Body of pancreas (tissue), 4 donors: ENCODE data around the gene CISH. TPM values are rescaled to one million over a fixed set of nuclear protein-coding genes. Genes with fewer than 3 reads are reported as not detected.
A peak's percentile ranks its signal among the peaks of the same experiment; 100 is the strongest.

ENCODE experiments used
- ATAC-seq: fragments of 150-250 bp; one replicate; pipeline ENCODE4 v1.9.1; 2016
- DNase-seq, 4 donors: peaks; one replicate each; pipeline ENCODE4 v3.0.0-alpha.2; 2019
- H3K27ac ChIP-seq, 4 donors: fragments of 200-600 bp; sonication (generic); 1 replicate in 3 of 4; 2 replicates in 1 of 4; pipeline versions ENCODE4 v1.5.1 to v1.6.1; 2016 to 2019; ENCODE audit warnings: mild to moderate bottlenecking in 1 of 4, mixed read lengths in 1 of 4, moderate library complexity in 1 of 4
- H3K27me3 ChIP-seq, 2 donors: fragments of 200-600 bp; sonication (generic); one replicate each; pipeline ENCODE4 v1.6.0; 2016; ENCODE audit warnings: mild to moderate bottlenecking in 1 of 2
- H3K36me3 ChIP-seq, 2 donors: fragments of 200-600 bp; sonication (generic); replicated peaks in 1 of 2; 2 replicates each; pipeline ENCODE4 v1.5.1; 2016; ENCODE audit warnings: low read depth in 2 of 2; ENCODE audit not compliant: insufficient read depth in 1 of 2
- H3K4me1 ChIP-seq: fragments of 200-600 bp; sonication (generic); one replicate; pipeline ENCODE4 v1.6.0; 2016
- H3K4me3 ChIP-seq, 2 donors: fragments of 200-600 bp; sonication (generic); 1 replicate in 1 of 2; 2 replicates in 1 of 2; pipeline ENCODE4 v1.5.1; 2016 to 2019
- H3K9me3 ChIP-seq, 3 donors: fragments of 200-600 bp; sonication (generic); 1 replicate in 2 of 3; 2 replicates in 1 of 3; pipeline ENCODE4 v1.5.1; 2016
- CTCF ChIP-seq, 7 experiments: fragments of 450-650 bp in 4 of 7; fragments of 200-600 bp in 3 of 7; sonication (generic) in 3 of 7; IDR thresholded peaks; one replicate each; pipeline ENCODE4 v1.5.1; 2016 to 2019; ENCODE audit warnings: antibody characterized with exemption in 7 of 7
- POLR2A ChIP-seq, 3 donors: fragments of 450-650 bp; IDR thresholded peaks; one replicate each; pipeline ENCODE4 v1.6.1; 2016; ENCODE audit warnings: antibody characterized with exemption in 3 of 3, mild to moderate bottlenecking in 2 of 3
- WGBS, 2 donors: methylation state at CpG; one replicate each; pipeline ENCODE4 v1.1.5; 2017; 5-methylcytosine and 5-hydroxymethylcytosine counted together
- intact Hi-C: fragments of 100-400 bp; cut with DNase I; formaldehyde crosslinking; loops from one replicate; pipeline ENCODE4 v1.15.1; 2023
- total RNA-seq, 2 donors: library from RNA; depleted of rRNA; stranded (reverse); fragments of >200 nt; gene quantifications; one replicate each; pipeline ENCODE4 v1.1.0, GENCODE V29; 2016

Gene CISH
- total RNA-seq, 2 donors from 2014 or later, result 4.9 to 19.8 TPM

- TF ChIP-seq POLR2A (IDR thresholded peaks at IDR 0.05), result no peak
- Histone ChIP-seq H3K27me3 (no peaks in the 10 kb centered on the region), H3K4me3 (no peak overlapping the region), H3K36me3 (no peaks in the 10 kb centered on the region), H3K4me1 (no peaks in the 10 kb centered on the region), H3K9me3 (no peaks in the 10 kb centered on the region), H3K27ac (no peak overlapping the region)
- 44 to 54% methylated on average over 5 of the region's 5 CpGs for WGBS, 2 donors
- no peak for DNase-seq
- intact Hi-C loops, result loop anchor here (10.0 kb wide), 1 partner anchor 742 kb away; no protein-coding TSS in a partner anchor
- no peak for ATAC-seq
Observed at GRCh38 chr3:50632450-50632849, 20.9 kb upstream of the CISH start.

- DNase-seq, result no peak
- H3K9me3 ChIP-seq, result no peaks in the 10 kb centered on the region
- 75 to 90% methylated on average over 7 of the region's 7 CpGs for WGBS, 2 donors
- no peak for ATAC-seq
- no peak overlapping the region for H3K27ac ChIP-seq
- no peaks in the 10 kb centered on the region for H3K27me3 ChIP-seq
- H3K4me3 ChIP-seq, result no peak overlapping the region
- TF ChIP-seq POLR2A (IDR thresholded peaks at IDR 0.05) (no peak), CTCF (IDR thresholded peaks at IDR 0.05) (no peak)
- H3K4me1 ChIP-seq, result no peaks in the 10 kb centered on the region
- intact Hi-C loops, result loop anchor here (10.0 kb wide), 1 partner anchor 744 kb away; no protein-coding TSS in a partner anchor
- no peaks in the 10 kb centered on the region for H3K36me3 ChIP-seq
Observed at GRCh38 chr3:50630877-50631276, 19.3 kb upstream of the CISH start.

- Histone ChIP-seq H3K4me1 (no peaks in the 10 kb centered on the region), H3K9me3 (no peaks in the 10 kb centered on the region), H3K36me3 (no peaks in the 10 kb centered on the region), H3K27ac (no peak overlapping the region), H3K27me3 (no peaks in the 10 kb centered on the region), H3K4me3 (no peak overlapping the region)
- TF ChIP-seq CTCF (IDR thresholded peaks at IDR 0.05) (no peak), POLR2A (IDR thresholded peaks at IDR 0.05) (no peak)
- DNase-seq, result no peak
- 86% methylated on average over 6 of the region's 6 CpGs; no CpG with 5 or more reads in 1 of the 2 donors for WGBS, 2 donors
- intact Hi-C loops, result loop anchor here (10.0 kb wide), 1 partner anchor 744 kb away; no protein-coding TSS in a partner anchor
- no peak for ATAC-seq
Observed at GRCh38 chr3:50630394-50630793, 18.8 kb upstream of the CISH start.

- H3K9me3 ChIP-seq, result no peaks in the 10 kb centered on the region
- ATAC-seq, result no peak
- no peak overlapping the region for H3K4me3 ChIP-seq
- no peaks in the 10 kb centered on the region for H3K36me3 ChIP-seq
- H3K27me3 ChIP-seq, result no peaks in the 10 kb centered on the region
- H3K27ac ChIP-seq, result no peak overlapping the region
- H3K4me1 ChIP-seq, result peaks cover 15% of the 10 kb centered on the region
- TF ChIP-seq CTCF (IDR thresholded peaks at IDR 0.05) (no peak), POLR2A (IDR thresholded peaks at IDR 0.05) (no peak)
- intact Hi-C loops, result no loop called here
- 87 to 95% methylated on average over 3 of the region's 3 CpGs for WGBS, 2 donors
- DNase-seq, result no peak
Observed at GRCh38 chr3:50628601-50629000, 17.0 kb upstream of the CISH start.

- TF ChIP-seq CTCF (IDR thresholded peaks at IDR 0.05), result no peak
- TF ChIP-seq POLR2A (IDR thresholded peaks at IDR 0.05), result no peak
- Histone ChIP-seq H3K9me3 (no peaks in the 10 kb centered on the region), H3K36me3 (no peaks in the 10 kb centered on the region), H3K4me1 (peaks cover 17% of the 10 kb centered on the region), H3K4me3 (no peak overlapping the region), H3K27ac (no peak overlapping the region), H3K27me3 (no peaks in the 10 kb centered on the region)
- DNase-seq, result peak in 1 of 4 donors; percentile 53
- intact Hi-C loops, result no loop called here
- WGBS, 2 donors, result 68 to 100% methylated on average over 1 to 6 of the region's 6 CpGs
- ATAC-seq, result no peak
Observed at GRCh38 chr3:50627407-50628051, 16.0 kb upstream of the CISH start.
